Measurements from ENCODE around the gene PPFIA2. TPM values are rescaled to one million over a fixed set of nuclear protein-coding genes. Genes with fewer than 3 reads are reported as not detected.

The PPFIA2 gene
- total RNA-seq, 4 donors from 2014 or later = 0.81 to 25.2 (median 4.9) TPM

- H3K36me3 ChIP-seq = no peaks in the 10 kb centered on the region
- H3K27me3 ChIP-seq = no peaks in the 10 kb centered on the region
- H3K9me3 ChIP-seq = no peaks in the 10 kb centered on the region
- H3K4me1 ChIP-seq = no peaks in the 10 kb centered on the region
- ATAC-seq = no peak
- TF ChIP-seq CTCF (IDR thresholded peaks at IDR 0.05) (no peak), POLR2A (IDR thresholded peaks at IDR 0.05) (no peak), EP300 (IDR thresholded peaks at IDR 0.05) (no peak), POLR2AphosphoS5 (IDR thresholded peaks at IDR 0.05) (no peak)
- 76 to 78% methylated on average over 6 to 12 of the region's 12 CpGs for WGBS, 2 donors (ENCODE audit: low coverage in 1 of 2)
- H3K4me3 ChIP-seq = no peak overlapping the region
- H3K27ac ChIP-seq = no peak overlapping the region
Measured at GRCh38 chr12:81294325-81295190, 464.6 kb downstream of the PPFIA2 start.

GRCh38 chr12:81288651-81289050, 470.5 kb downstream of the PPFIA2 start:
- H3K36me3 ChIP-seq = no peaks in the 10 kb centered on the region
- H3K4me3 ChIP-seq = no peak overlapping the region
- no peaks in the 10 kb centered on the region for H3K4me1 ChIP-seq
- TF ChIP-seq POLR2A (IDR thresholded peaks at IDR 0.05) (no peak), CTCF (IDR thresholded peaks at IDR 0.05) (no peak), EP300 (IDR thresholded peaks at IDR 0.05) (no peak), POLR2AphosphoS5 (IDR thresholded peaks at IDR 0.05) (no peak)
- no peak overlapping the region for H3K27ac ChIP-seq
- H3K9me3 ChIP-seq = no peaks in the 10 kb centered on the region
- ATAC-seq = no peak
- no peaks in the 10 kb centered on the region for H3K27me3 ChIP-seq

- TF ChIP-seq POLR2AphosphoS5 (IDR thresholded peaks at IDR 0.05) (no peak), EP300 (IDR thresholded peaks at IDR 0.05) (no peak), POLR2A (IDR thresholded peaks at IDR 0.05) (no peak), CTCF (IDR thresholded peaks at IDR 0.05) (no peak)
Measured at GRCh38 chr12:81284137-81284536, 475.0 kb downstream of the PPFIA2 start.

GRCh38 chr12:81274637-81275529, 484.3 kb downstream of the PPFIA2 start:
- no peak overlapping the region for H3K27ac ChIP-seq
- no peaks in the 10 kb centered on the region for H3K36me3 ChIP-seq
- no peak for TF ChIP-seq POLR2A (IDR thresholded peaks at IDR 0.05)
- TF ChIP-seq POLR2AphosphoS5 (IDR thresholded peaks at IDR 0.05) = no peak
- TF ChIP-seq CTCF (IDR thresholded peaks at IDR 0.05) = no peak
- no peak for TF ChIP-seq EP300 (IDR thresholded peaks at IDR 0.05)
- no peaks in the 10 kb centered on the region for H3K9me3 ChIP-seq
- no peaks in the 10 kb centered on the region for H3K4me1 ChIP-seq
- no peaks in the 10 kb centered on the region for H3K27me3 ChIP-seq
- H3K4me3 ChIP-seq = no peak overlapping the region
- ATAC-seq = no peak
- 40 to 53% methylated on average over 7 to 8 of the region's 8 CpGs for WGBS, 2 donors (ENCODE audit: low coverage in 1 of 2)

More at GRCh38 chr12:81284137-81284536, 475.0 kb downstream of the PPFIA2 start:
- H3K27me3 ChIP-seq = no peaks in the 10 kb centered on the region
- H3K36me3 ChIP-seq = no peaks in the 10 kb centered on the region
- no peak for ATAC-seq
- no peaks in the 10 kb centered on the region for H3K9me3 ChIP-seq
- WGBS, 2 donors (ENCODE audit: low coverage in 1 of 2) = 44 to 83% methylated on average over 1 to 3 of the region's 3 CpGs
- H3K27ac ChIP-seq = no peak overlapping the region
- H3K4me3 ChIP-seq = no peak overlapping the region
- no peaks in the 10 kb centered on the region for H3K4me1 ChIP-seq
